HG02884 (cell line): Measurements from ENCODE around the gene RCC2.
"Not testable (repeated sequence)": the region's sequence is repeated elsewhere in the genome, so short reads cannot be mapped to it uniquely, and the experiment has no call there.

ENCODE experiments used
- ATAC-seq: cut with Tn5 transposase; IDR thresholded peaks from one replicate; pipeline ENCODE4 v1.9.1; 2021; ENCODE audit warnings: mild to moderate bottlenecking, moderate library complexity; ENCODE audit not compliant: unreplicated experiment

The RCC2 gene

GRCh38 chr1:17422461-17422860 is 17.0 kb downstream of the RCC2 start:
- ATAC-seq, result no peak

GRCh38 chr1:17420391-17420918 is 19.0 kb downstream of the RCC2 start:
- no peak for ATAC-seq

- no peak for ATAC-seq
These were observed 19.7 kb downstream of the RCC2 start for GRCh38 chr1:17419626-17420328.

GRCh38 chr1:17416389-17416788 is 23.1 kb downstream of the RCC2 start:
- ATAC-seq, result no peak

DNA sequence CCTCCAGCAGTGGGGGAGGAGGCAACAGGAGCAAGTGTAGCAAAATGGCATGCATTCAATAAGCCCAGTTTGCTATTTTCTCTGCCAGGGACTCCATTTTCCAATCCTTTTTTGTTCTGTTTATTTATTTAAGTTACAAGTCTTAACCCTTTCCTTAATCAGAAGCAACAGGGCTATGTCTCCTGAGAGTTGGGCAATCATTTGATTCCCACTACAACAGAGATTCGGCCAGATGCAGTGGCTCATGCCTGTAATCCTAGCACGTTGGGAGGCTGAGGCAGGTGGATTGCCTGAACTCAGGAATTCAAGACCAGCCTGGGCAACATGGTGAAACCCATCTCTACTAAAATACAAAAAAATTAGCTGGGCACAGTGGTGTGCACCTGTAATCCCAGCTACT is 25.5 kb downstream of the RCC2 start:
- no peak for ATAC-seq

DNA sequence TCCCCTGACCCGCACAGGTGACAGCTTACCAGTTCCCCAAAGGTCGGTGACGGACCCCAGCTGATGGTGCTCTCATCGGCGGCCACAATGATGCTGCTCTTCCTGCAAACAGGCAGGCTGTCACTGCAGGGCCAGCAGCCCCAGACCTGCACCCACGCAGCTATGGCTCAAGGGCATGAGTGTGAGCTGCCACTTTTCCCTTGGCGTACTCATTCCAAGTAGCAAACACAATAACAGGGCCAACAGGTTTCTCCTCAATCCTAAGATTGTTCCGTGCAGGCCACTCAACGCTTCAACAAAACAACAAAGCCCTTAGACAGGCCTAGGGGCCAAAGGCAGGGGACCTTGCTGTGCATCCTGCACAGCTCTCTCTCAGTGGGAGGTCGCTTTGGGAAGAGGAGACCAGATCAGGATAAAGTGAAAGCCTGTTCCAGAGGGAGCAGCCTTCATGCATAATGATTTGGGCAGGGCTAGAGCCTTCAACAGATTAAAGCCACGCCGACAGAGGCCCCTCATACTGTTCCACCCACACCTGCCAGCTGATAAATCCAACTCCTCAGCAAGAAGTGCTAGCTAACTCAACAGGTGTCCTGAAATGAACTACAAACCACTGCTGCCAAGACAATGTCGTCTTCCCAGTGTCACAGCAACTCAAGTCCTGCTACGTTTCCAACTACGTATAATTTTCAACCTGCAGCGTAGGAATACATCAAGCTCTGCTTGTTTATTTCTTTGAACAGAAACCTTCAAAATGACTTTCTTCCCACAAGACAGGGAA is 27.2 kb downstream of the RCC2 start:
- no peak for ATAC-seq

DNA sequence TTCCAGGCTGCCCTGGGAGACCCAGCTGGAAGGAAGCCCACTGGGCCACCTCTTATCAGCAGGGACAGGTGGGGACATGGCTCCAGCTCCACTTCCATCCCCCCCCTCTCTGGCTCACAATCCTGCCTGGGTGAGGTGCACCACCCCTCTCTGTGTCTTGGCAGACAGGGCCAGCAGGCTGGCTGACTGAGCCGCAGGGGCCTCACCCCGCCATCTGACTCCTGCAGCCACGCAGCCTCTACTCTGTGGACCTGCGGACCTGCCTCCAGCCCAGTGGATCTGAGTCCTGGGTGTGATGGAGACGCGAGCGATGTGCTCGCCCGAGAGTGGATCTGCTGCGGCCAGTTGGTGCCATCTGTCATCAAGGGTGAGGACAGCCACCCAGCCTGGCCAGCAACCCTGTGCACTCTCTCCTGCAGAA is 30.1 kb downstream of the RCC2 start:
- no peak for ATAC-seq

DNA sequence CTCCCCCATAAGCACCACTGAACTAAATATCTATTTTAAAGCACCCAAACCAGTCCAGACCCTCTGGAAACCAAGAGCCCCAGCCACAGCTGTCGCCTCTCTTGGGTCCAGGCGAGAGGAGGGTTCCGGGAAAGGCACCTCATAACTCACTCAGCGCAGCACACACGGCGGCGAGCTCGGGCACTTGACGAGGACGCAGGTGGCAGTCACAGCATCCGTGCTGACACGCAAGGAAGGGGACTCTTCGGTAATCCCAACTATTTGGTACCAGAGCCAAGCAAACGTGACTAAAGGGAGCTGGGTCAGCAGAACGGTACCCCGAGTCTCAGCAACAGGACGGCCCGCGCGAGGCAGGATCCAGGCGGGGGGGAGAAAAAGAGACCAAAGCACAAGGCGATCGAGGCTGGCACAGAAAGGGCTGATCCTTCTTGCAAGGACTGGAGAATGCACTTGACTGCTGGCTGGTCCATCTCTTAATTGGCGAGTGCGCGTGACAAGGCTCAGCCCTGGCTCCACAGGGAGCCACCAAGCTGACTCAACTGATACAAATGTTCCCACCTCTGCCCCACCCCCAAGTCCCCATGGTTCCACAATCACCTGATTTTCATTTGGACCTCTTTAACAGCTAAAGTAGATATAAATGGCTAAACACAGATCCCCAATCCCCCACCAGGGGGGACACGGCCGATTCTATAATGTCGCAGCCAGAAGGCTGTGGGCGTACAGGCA is 31.5 kb downstream of the RCC2 start:
- ATAC-seq, result not testable (repeated sequence)

- ATAC-seq, result not testable (repeated sequence)
These were observed 32.6 kb downstream of the RCC2 start for GRCh38 chr1:17406760-17407475.

GRCh38 chr1:17405898-17406759 is 33.3 kb downstream of the RCC2 start:
- ATAC-seq, result no peak

DNA sequence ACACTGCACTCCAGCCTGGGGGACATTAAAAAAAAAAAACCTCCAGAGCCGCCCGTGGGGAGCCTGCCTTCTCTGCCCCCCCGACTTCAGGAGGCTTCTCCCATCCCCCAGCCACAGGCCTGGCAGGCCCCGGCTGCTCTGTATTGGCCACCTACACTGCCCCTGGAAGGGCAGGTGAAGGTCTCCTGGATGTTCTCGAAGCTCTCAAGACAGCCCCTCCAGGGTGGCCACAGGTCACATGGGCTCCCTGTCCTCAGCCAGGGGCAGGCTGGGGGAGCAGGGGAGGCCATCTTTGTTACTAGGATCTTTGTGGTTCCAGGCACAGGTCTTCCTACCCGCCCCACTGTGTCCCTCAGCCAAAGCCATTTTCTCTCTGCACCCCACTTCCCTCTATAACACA is 34.7 kb downstream of the RCC2 start:
- ATAC-seq, result no peak

GRCh38 chr1:17404034-17404684 is 35.3 kb downstream of the RCC2 start:
- no peak for ATAC-seq

DNA sequence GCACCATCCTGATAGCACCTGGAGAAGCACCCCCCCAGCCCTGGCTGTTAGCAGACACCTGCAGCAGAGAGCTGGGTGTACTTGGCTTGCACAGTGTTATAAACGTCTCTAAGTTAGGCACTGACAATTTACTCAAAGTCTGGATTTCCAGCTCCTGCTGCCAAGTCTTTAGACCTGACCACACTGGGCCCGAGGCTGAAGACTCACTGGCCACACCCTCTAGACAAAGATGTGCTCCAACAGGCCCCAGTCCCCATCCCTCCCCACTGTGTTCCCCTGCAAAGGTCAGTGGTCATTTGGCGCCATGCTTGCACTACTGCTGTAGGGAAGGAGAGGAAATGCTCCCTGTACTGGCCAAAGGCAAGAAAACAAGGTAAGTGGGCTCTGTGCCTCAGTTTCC is 36.4 kb downstream of the RCC2 start:
- no peak for ATAC-seq

GRCh38 chr1:17401841-17402240 is 37.6 kb downstream of the RCC2 start:
- ATAC-seq, result no peak

DNA sequence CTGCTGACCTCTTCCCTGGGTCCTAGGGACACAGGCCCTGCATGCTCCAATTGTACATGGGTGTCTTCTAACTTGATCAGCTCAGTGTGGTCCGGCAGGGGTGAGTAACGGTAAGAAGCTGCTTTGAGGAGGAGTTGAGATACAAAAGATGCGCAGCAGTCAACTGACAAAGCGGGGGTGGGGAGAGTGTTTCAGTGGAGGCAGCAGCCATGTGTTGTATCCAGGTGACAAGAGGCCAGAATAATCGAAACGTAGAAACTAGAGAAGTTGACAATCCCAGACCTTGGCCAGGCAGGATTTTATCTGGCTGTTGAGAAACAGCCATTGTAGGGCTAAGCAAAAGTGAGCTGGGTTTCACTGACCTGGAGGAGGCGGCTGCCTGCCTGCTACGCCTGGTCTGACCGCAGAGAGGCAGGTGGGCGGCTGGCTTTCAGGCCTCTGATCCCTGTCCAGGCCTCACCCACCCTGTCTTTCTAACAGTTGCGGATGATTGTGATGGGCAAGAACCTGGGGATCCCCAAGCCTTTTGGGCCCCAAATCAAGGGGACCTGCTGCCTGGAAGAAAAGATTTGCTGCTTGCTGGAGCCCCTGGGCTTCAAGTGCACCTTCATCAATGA is 38.6 kb downstream of the RCC2 start:
- ATAC-seq, result no peak

DNA sequence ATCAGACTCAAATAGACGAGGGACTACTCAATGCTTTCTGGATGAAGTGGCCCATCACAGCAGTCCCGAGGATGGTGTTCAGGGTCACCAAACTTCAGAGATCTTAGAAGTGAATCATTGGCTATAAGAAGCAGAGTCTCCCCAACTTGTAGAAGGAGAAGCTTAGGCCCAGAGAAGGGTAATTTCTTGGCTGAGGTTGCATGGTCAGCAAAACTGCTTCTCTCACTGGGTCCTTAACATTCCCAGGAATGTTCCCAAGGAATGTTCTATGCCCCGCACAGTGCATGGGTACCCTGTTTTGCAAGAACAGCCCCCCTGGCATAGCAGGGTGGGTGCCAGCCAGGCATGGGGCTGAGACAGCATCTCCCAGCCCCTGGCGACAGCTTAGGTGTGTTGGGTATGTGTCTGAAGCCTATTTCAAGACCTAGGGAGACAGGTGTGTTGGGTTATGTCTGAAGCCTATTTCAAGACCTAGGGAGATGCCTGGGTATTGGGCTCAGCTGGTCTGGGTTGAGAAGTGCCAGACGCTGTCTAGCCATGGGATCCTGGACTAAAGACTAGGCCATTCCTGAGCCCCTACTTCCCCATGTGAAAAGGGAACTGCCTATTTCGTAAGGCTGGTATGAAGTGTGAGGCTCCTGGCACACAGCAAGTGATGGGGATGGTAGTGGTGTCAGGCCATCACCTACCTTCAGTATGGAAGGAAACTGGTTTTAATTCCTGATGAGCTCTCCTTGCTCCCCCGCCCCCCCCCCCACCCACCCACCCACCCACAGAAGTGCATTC is 41.4 kb downstream of the RCC2 start:
- ATAC-seq, result no peak

DNA sequence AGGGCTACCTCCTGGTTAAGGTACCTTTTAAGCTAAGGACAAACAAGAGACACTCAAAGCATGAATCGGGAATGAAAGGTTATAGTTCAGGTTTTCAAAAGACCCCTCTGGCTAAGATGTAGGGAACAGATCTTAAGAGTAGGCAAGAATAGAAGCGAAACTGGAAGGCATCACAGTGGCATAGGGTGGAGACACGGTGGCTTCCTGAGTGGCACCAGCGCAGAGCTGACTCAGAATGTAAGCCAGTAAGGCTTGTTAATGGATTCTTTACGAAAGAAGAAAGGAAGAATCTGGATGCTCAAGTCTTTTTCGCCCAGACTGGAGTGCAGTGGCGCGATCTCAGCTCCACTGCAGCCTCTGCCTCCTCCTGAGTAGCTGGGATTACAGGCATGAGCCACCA is 46.2 kb downstream of the RCC2 start:
- ATAC-seq, result no peak

DNA sequence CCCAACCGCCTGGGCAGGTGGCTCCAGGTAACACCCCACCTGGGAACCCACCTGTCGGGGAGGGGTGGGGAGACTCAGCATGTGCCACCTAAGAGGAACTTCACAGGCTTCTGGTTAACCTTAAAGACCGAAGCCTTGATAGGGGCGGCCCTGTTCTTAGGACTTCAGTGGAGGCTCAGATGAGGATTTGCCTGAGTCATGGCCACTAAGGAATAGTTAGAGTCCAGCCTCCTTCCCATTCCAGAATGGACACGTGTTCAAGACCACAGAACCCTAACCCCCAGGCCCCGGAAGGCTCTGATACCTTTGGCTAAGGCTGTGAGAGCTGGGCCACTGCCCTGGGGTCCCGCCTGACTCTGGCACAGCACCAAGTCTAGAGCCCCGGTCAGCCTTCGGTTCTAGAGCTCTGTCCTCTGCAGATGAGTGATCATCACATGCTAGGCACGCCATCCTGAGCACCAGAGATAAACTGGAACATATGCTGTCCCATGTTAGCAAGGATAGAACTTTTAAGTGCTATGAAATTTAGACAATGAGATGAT is 47.2 kb downstream of the RCC2 start:
- no peak for ATAC-seq
